Measurements from ENCODE around the gene ABCC4. TPM values are rescaled to one million over a fixed set of nuclear protein-coding genes. Genes with fewer than 3 reads are reported as not detected.

ABCC4 gene
- total and polyA plus RNA-seq, 8 donors = 24.7 to 60.9 (median 43.1) TPM

GRCh38 chr13:95087746-95088305 is 213.4 kb downstream of the ABCC4 start:
- Histone ChIP-seq H3K27ac (no peak overlapping the region), H3K27me3 (no peaks in the 10 kb centered on the region), H3K9me3 (no peaks in the 10 kb centered on the region), H3K36me3 (peaks cover 0 to 3% of the 10 kb centered on the region in 2 donors), H3K4me1 (no peaks in the 10 kb centered on the region), H3K4me3 (no peak overlapping the region)
- intact Hi-C loops (cut with DNase I) = no loop called here
- TF ChIP-seq CTCF (IDR thresholded peaks at IDR 0.05) = no peak
- ATAC-seq (no peak), DNase-seq (no peak)

- intact Hi-C loops (cut with DNase I) = no loop called here
- no peak for TF ChIP-seq CTCF (IDR thresholded peaks at IDR 0.05)
- H3K27ac ChIP-seq = no peak overlapping the region
- peaks cover 0 to 3% of the 10 kb centered on the region in 2 donors for H3K36me3 ChIP-seq
- no peak for DNase-seq
- no peaks in the 10 kb centered on the region for H3K4me1 ChIP-seq
- no peaks in the 10 kb centered on the region for H3K27me3 ChIP-seq
- no peak overlapping the region for H3K4me3 ChIP-seq
- no peaks in the 10 kb centered on the region for H3K9me3 ChIP-seq
- ATAC-seq = no peak
Measured at GRCh38 chr13:95086761-95087160, 214.5 kb downstream of the ABCC4 start.

GRCh38 chr13:95083758-95084157 is 217.5 kb downstream of the ABCC4 start:
- Histone ChIP-seq H3K36me3 (peaks cover 0 to 11% of the 10 kb centered on the region in 2 donors), H3K27ac (no peak overlapping the region), H3K9me3 (no peaks in the 10 kb centered on the region), H3K4me3 (no peak overlapping the region), H3K27me3 (no peaks in the 10 kb centered on the region), H3K4me1 (no peaks in the 10 kb centered on the region)
- intact Hi-C loops (cut with DNase I) = no loop called here
- TF ChIP-seq CTCF (IDR thresholded peaks at IDR 0.05) = no peak
- DNase-seq (no peak), ATAC-seq (no peak)

- TF ChIP-seq CTCF (IDR thresholded peaks at IDR 0.05) = no peak
- ATAC-seq (no peak), DNase-seq (no peak)
- H3K4me3 ChIP-seq = no peak overlapping the region
- no peaks in the 10 kb centered on the region for H3K4me1 ChIP-seq
- intact Hi-C loops (cut with DNase I) = no loop called here
- H3K9me3 ChIP-seq = no peaks in the 10 kb centered on the region
- no peaks in the 10 kb centered on the region for H3K27me3 ChIP-seq
- no peak overlapping the region for H3K27ac ChIP-seq
- peaks cover 0 to 18% of the 10 kb centered on the region in 2 donors for H3K36me3 ChIP-seq
Measured at GRCh38 chr13:95083066-95083465, 218.2 kb downstream of the ABCC4 start.

- DNase-seq (no peak), ATAC-seq (no peak)
- intact Hi-C loops (cut with DNase I) = no loop called here
- Histone ChIP-seq H3K27me3 (no peaks in the 10 kb centered on the region), H3K9me3 (no peaks in the 10 kb centered on the region), H3K36me3 (peaks cover 0 to 52% of the 10 kb centered on the region in 2 donors), H3K27ac (no peak overlapping the region), H3K4me1 (no peaks in the 10 kb centered on the region), H3K4me3 (no peak overlapping the region)
- TF ChIP-seq CTCF (IDR thresholded peaks at IDR 0.05) = no peak
Measured at GRCh38 chr13:95075506-95075905, 225.7 kb downstream of the ABCC4 start.

Measured in left lung (tissue), 10 donors.